Trophoblast cell (in vitro differentiated cells and primary cell): ENCODE results near the gene IRAG1.

Experiments used
- DNase-seq, 2 donors: peaks; one replicate each; pipeline ENCODE4 v3.0.0-alpha.2; 2016
- H2AFZ ChIP-seq: 2 replicates; pipeline ENCODE4 v1.6.1; 2013; ENCODE audit warnings: low read length, moderate library complexity, mild to moderate bottlenecking; ENCODE audit not compliant: insufficient read depth, poor library complexity
- H2AK5ac ChIP-seq: 2 replicates; pipeline ENCODE4 v1.6.1; 2013; ENCODE audit warnings: mild to moderate bottlenecking, low read length
- H2BK120ac ChIP-seq: 2 replicates; pipeline ENCODE4 v1.6.1; 2013; ENCODE audit warnings: low read length, mild to moderate bottlenecking, moderate library complexity; ENCODE audit not compliant: insufficient read depth, poor library complexity
- H2BK12ac ChIP-seq: 2 replicates; pipeline ENCODE4 v1.6.1; 2013; ENCODE audit warnings: mild to moderate bottlenecking, low read length, moderate library complexity
- H2BK5ac ChIP-seq: 2 replicates; pipeline ENCODE4 v1.6.1; 2013; ENCODE audit warnings: low read length, low read depth, moderate library complexity, mild to moderate bottlenecking; ENCODE audit not compliant: poor library complexity
- H3K14ac ChIP-seq: 2 replicates; pipeline ENCODE4 v1.6.1; 2013; ENCODE audit warnings: mild to moderate bottlenecking, low read length
- H3K18ac ChIP-seq: 2 replicates; pipeline ENCODE4 v1.6.1; 2013; ENCODE audit warnings: mild to moderate bottlenecking, low read length
- H3K23ac ChIP-seq: 2 replicates; pipeline ENCODE4 v1.6.1; 2013; ENCODE audit warnings: low read length
- H3K27ac ChIP-seq: 2 replicates; pipeline ENCODE4 v1.5.1; 2013; ENCODE audit warnings: low read depth, mild to moderate bottlenecking, inconsistent platforms, low read length, moderate library complexity
- H3K27me3 ChIP-seq: 2 replicates; pipeline ENCODE4 v1.6.1; 2013; ENCODE audit warnings: inconsistent platforms, mild to moderate bottlenecking, low read length, moderate library complexity; ENCODE audit not compliant: insufficient read depth
- H3K36me3 ChIP-seq, 2 experiments: 1 replicate in 1 of 2; 2 replicates in 1 of 2; pipeline ENCODE4 v1.6.1; 2013; ENCODE audit warnings: low read length in 2 of 2, mild to moderate bottlenecking in 2 of 2, moderate library complexity in 1 of 2; ENCODE audit not compliant: insufficient read depth in 2 of 2, control insufficient read depth in 1 of 2
- H3K4ac ChIP-seq: 2 replicates; pipeline ENCODE4 v1.6.1; 2013; ENCODE audit warnings: low read depth, mild to moderate bottlenecking, low read length, moderate library complexity
- H3K4me1 ChIP-seq, 2 experiments: 1 replicate in 1 of 2; 2 replicates in 1 of 2; pipeline ENCODE4 v1.6.1; 2013; ENCODE audit warnings: low read length in 2 of 2, mild to moderate bottlenecking in 2 of 2, moderate library complexity in 1 of 2; ENCODE audit not compliant: insufficient read depth in 2 of 2, control insufficient read depth in 1 of 2
- H3K4me2 ChIP-seq: 2 replicates; pipeline ENCODE4 v1.6.1; 2013; ENCODE audit warnings: inconsistent platforms, mild to moderate bottlenecking, low read length, moderate library complexity
- H3K4me3 ChIP-seq: 2 replicates; pipeline ENCODE4 v1.5.1; 2013; ENCODE audit warnings: mild to moderate bottlenecking, low read depth, low read length, inconsistent platforms
- H3K79me1 ChIP-seq: one replicate; pipeline ENCODE4 v1.6.1; 2013; ENCODE audit warnings: low read length
- H3K79me2 ChIP-seq: 2 replicates; pipeline ENCODE4 v1.6.1; 2013; ENCODE audit warnings: low read length, mild to moderate bottlenecking; ENCODE audit not compliant: control insufficient read depth, insufficient read depth, poor library complexity
- H3K9ac ChIP-seq: 2 replicates; pipeline ENCODE4 v1.6.1; 2013; ENCODE audit warnings: mild to moderate bottlenecking, low read length
- H3K9me3 ChIP-seq: 2 replicates; pipeline ENCODE4 v1.6.1; 2013; ENCODE audit warnings: low read depth, mild to moderate bottlenecking, control low read depth, inconsistent platforms, low read length; ENCODE audit not compliant: insufficient read depth
- H4K12ac ChIP-seq: 2 replicates; pipeline ENCODE4 v1.6.1; 2013; ENCODE audit warnings: low read depth, mild to moderate bottlenecking, low read length, moderate library complexity
- H4K8ac ChIP-seq: 2 replicates; pipeline ENCODE4 v1.6.1; 2013; ENCODE audit warnings: low read depth, mild to moderate bottlenecking, low read length, moderate library complexity
- H4K91ac ChIP-seq: one replicate; pipeline ENCODE4 v1.6.1; 2013; ENCODE audit warnings: low read depth, mild to moderate bottlenecking, low read length, moderate library complexity
- WGBS: extraction: QIAGEN DNeasy Blood & Tissue Kit; methylation state at CpG from one replicate; pipeline ENCODE4 v1.1.7; 2013; ENCODE audit warnings: missing lambda C conversion rate; ENCODE audit not compliant: insufficient read length, insufficient coverage; ENCODE audit errors: extremely low coverage; 5-methylcytosine and 5-hydroxymethylcytosine counted together

The IRAG1 gene

DNA sequence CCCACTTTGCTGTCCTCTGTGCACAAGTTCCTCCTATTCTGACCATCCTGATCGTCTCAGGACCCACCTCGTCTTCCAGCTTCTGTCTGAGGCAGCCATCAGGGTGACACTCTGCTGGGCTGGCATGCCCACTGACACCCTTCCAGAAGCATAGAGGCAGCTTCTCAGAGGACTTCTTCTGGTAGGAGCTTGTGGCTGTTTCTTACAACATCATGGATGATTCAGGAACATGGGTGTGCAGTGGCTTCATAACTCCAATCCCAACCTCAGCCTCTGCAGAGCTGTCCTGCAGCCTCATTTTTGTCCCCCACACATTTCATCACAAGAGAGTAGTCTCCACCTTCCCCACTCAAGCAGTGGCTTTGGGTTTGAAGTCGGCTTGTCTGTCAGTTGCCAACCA, 36.6 kb upstream of the IRAG1 start:
- Histone ChIP-seq H2AK5ac (no peak overlapping the region), H3K9ac (no peak overlapping the region), H3K14ac (no peak overlapping the region), H3K27ac (no peak overlapping the region), H3K79me1 (peaks cover 2% of the 10 kb centered on the region), H3K4me2 (no peak overlapping the region), H2BK12ac (no peak overlapping the region), H2AFZ (no peak overlapping the region), H3K27me3 (peaks cover 3% of the 10 kb centered on the region), H3K4me3 (no peak overlapping the region), H3K4me1 (no peaks in the 10 kb centered on the region), H4K12ac (no peak overlapping the region), H3K79me2 (no peaks in the 10 kb centered on the region), H2BK5ac (no peak overlapping the region), H3K9me3 (peaks cover 2% of the 10 kb centered on the region), H3K4ac (no peak overlapping the region), H2BK120ac (no peak overlapping the region), H3K23ac (no peak overlapping the region), H4K8ac (no peak overlapping the region), H3K18ac (no peak overlapping the region), H4K91ac (no peak overlapping the region), H3K36me3 (no peaks in the 10 kb centered on the region)
- DNase-seq, result peak in 1 of 2 donors; percentile 6
- no CpG with 5 or more reads among the region's 3 CpGs for WGBS

DNA sequence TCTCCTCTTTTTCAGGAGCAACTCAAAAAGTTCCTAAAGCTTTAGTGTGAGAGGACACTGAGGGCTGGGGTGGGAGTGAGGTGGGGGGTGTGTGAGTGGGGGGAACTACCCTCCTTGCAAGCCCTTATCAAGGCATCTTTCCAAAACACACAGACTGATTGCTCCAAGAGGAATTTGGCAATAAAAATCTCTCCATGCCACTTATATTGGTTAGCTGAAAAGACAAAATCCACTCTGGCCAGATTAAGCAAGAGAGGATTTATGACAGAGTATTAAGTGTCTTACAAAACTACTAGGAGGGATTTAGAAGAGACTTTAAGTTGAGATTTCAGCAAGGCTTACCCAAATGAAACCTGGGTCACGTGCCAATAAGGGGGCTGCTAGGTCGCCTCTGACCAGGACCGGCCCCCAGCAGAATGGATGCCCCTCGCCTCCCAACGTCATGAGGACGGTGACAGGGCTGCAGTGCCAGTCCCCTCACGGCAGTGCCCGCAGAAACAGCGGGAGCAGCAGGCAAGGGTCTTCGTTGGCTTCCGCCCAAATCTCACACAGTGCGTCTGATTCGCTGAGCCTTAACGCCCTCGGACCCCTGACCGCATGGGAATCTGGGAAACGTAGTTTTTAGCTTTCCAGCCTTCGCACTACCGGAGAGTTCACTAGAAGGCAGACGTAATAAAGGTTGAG, 35.4 kb upstream of the IRAG1 start:
- Histone ChIP-seq H3K14ac (peak overlapping the region; percentile 20), H2AK5ac (no peak overlapping the region), H3K18ac (peak overlapping the region; percentile 43), H3K4me1 (no peaks in the 10 kb centered on the region), H3K27me3 (peaks cover 3% of the 10 kb centered on the region), H3K27ac (no peak overlapping the region), H3K79me1 (peaks cover 2% of the 10 kb centered on the region), H3K4me2 (peak overlapping the region; percentile 64), H3K36me3 (no peaks in the 10 kb centered on the region), H3K9ac (no peak overlapping the region), H2BK120ac (no peak overlapping the region), H3K23ac (no peak overlapping the region), H4K8ac (peak overlapping the region; percentile 56), H3K4ac (no peak overlapping the region), H4K91ac (peak overlapping the region; percentile 40), H2BK12ac (no peak overlapping the region), H2BK5ac (no peak overlapping the region), H3K9me3 (peaks cover 2% of the 10 kb centered on the region), H3K79me2 (no peaks in the 10 kb centered on the region), H2AFZ (peak overlapping the region; percentile 53), H4K12ac (no peak overlapping the region), H3K4me3 (peak overlapping the region; percentile 72)
- no peak for DNase-seq
- no CpG with 5 or more reads among the region's 20 CpGs for WGBS

DNA sequence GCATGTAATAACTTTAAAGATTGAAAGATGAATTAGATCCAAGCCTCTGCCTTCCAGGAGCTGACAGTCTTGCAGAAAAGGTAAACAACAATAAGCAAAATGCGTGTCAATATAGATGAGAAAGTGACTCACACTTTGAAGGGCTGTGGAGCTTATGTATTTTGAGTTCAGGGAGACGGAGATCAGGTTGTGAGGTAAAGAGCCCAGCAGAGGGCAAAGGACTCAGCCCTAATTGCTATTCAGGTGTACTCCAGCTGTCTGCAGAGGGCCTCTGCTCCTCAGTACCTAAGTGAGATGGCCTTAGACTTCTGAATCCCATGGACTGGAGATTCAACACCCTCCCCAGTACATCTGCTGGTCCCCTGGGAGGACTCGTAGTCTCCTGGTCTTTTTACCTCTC, 34.6 kb upstream of the IRAG1 start:
- Histone ChIP-seq H3K23ac (no peak overlapping the region), H4K91ac (no peak overlapping the region), H2AFZ (no peak overlapping the region), H3K79me2 (no peaks in the 10 kb centered on the region), H3K4me2 (no peak overlapping the region), H3K18ac (no peak overlapping the region), H2BK12ac (no peak overlapping the region), H2AK5ac (no peak overlapping the region), H3K4ac (no peak overlapping the region), H3K14ac (no peak overlapping the region), H3K4me1 (no peaks in the 10 kb centered on the region), H3K27me3 (peaks cover 3% of the 10 kb centered on the region), H3K9ac (no peak overlapping the region), H3K9me3 (peaks cover 2% of the 10 kb centered on the region), H3K27ac (no peak overlapping the region), H3K36me3 (no peaks in the 10 kb centered on the region), H2BK5ac (no peak overlapping the region), H3K4me3 (no peak overlapping the region), H2BK120ac (no peak overlapping the region), H4K8ac (peak overlapping the region; percentile 35), H4K12ac (no peak overlapping the region), H3K79me1 (peaks cover 2% of the 10 kb centered on the region)
- WGBS, result no CpG with 5 or more reads among the region's 3 CpGs
- DNase-seq, result no peak

DNA sequence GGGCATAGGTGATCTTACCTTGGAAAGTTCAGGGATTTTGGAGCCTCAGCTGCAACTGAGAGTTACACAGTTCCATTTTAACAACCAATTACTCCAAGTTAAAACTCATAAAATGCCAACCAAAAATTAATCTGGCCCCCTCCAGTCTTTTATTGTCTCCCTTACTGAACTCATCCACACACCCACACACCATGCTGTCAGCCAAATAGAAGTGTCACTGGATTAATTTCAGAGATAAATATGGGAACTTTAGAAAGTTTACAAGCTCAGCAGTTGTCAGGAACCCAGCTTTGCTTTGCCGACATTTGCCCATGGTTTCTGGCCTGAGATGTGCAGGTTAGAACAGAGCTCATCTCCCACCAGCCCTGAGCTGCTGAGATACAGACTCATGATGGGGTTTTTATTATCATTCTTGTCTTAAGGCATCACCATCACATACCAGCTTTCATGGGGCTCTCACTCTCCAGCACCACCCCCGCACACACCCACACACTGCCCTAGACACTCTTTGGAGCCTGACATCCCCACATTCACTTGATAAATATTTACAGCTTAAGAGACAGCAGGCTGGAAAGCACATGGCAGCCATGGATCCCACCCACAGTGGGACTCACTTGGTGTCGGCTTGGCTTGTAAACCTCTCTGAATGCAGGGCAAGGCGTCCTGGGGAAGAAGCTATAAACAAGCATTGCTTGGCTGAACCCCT, 33.7 kb upstream of the IRAG1 start:
- H2BK5ac ChIP-seq, result no peak overlapping the region
- H3K27me3 ChIP-seq, result peaks cover 3% of the 10 kb centered on the region
- H2AFZ ChIP-seq, result no peak overlapping the region
- H3K4me2 ChIP-seq, result no peak overlapping the region
- no peak overlapping the region for H2BK12ac ChIP-seq
- no peaks in the 10 kb centered on the region for H3K4me1 ChIP-seq
- H3K79me1 ChIP-seq, result peaks cover 2% of the 10 kb centered on the region
- H3K79me2 ChIP-seq, result no peaks in the 10 kb centered on the region
- no peak overlapping the region for H2BK120ac ChIP-seq
- H3K18ac ChIP-seq, result no peak overlapping the region
- no peak overlapping the region for H2AK5ac ChIP-seq
- peaks cover 2% of the 10 kb centered on the region for H3K9me3 ChIP-seq
- H3K9ac ChIP-seq, result no peak overlapping the region
- WGBS, result no CpG with 5 or more reads among the region's 4 CpGs
- no peak overlapping the region for H3K4me3 ChIP-seq
- no peak overlapping the region for H4K12ac ChIP-seq
- H3K4ac ChIP-seq, result no peak overlapping the region
- no peak overlapping the region for H3K23ac ChIP-seq
- H4K91ac ChIP-seq, result no peak overlapping the region
- no peaks in the 10 kb centered on the region for H3K36me3 ChIP-seq
- no peak for DNase-seq
- no peak overlapping the region for H3K14ac ChIP-seq
- H3K27ac ChIP-seq, result no peak overlapping the region
- H4K8ac ChIP-seq, result no peak overlapping the region
